IMR-90 (cell line): Measurements from ENCODE around the gene SAMHD1. TPM values are rescaled to one million over a fixed set of nuclear protein-coding genes. Genes with fewer than 3 reads are reported as not detected.

Source experiments
- ATAC-seq: fragments of 200-7000 bp; cut with Tn5 transposase; 2 replicates; pipeline ENCODE4 v1.9.1; 2020; ENCODE audit warnings: low read depth, mild to moderate bottlenecking, moderate library complexity
- BruUV-seq: library from RNA; stranded (reverse); fragments of 400-500 nt; replicated peaks from 2 replicates; lab custom pipeline; 2021; lab: Mats Ljungman, UMichigan
- CTCF ChIA-PET: fragments of 300-600 bp; formaldehyde crosslinking; extraction: SDS; loops from one replicate; lab custom pipeline; 2021; ENCODE audit warnings: antibody characterized with exemption; lab: Yijun Ruan, JAX
- POLR2A ChIA-PET: fragments of 300-600 bp; sonication (Branson Sonifier 250); formaldehyde crosslinking; loops from one replicate; lab custom pipeline; 2022; ENCODE audit warnings: antibody characterized with exemption; ENCODE audit not compliant: unreplicated experiment; lab: Charles Lee
- DNase-seq: peaks from one replicate; pipeline ENCODE4 v3.0.0; 2013
- H2AFZ ChIP-seq: replicated peaks from 2 replicates; pipeline ENCODE3; 2013; ENCODE audit warnings: low read length, mild to moderate bottlenecking; ENCODE audit not compliant: poor library complexity
- H2AK5ac ChIP-seq: 2 replicates; pipeline ENCODE4 v1.6.1; 2013; ENCODE audit warnings: low read depth, low read length, inconsistent platforms
- H2AK9ac ChIP-seq: replicated peaks from 2 replicates; pipeline ENCODE3; 2013; ENCODE audit warnings: mild to moderate bottlenecking, low read depth, low read length, moderate library complexity; ENCODE audit not compliant: poor library complexity
- H2BK120ac ChIP-seq: 2 replicates; pipeline ENCODE4 v1.6.1; 2013; ENCODE audit warnings: low read depth, low read length, inconsistent platforms
- H2BK15ac ChIP-seq: 3 replicates; pipeline ENCODE4 v1.6.1; 2013; ENCODE audit warnings: low read depth, low read length, inconsistent platforms
- H2BK20ac ChIP-seq: 2 replicates; pipeline ENCODE4 v1.6.1; 2013; ENCODE audit warnings: low read depth, mild to moderate bottlenecking, inconsistent platforms, low read length, moderate library complexity
- H2BK5ac ChIP-seq: 2 replicates; pipeline ENCODE4 v1.6.1; 2013; ENCODE audit warnings: mild to moderate bottlenecking, low read depth, low read length, inconsistent platforms; ENCODE audit not compliant: poor library complexity, severe bottlenecking
- H3K14ac ChIP-seq: replicated peaks from 2 replicates; pipeline ENCODE4 v1.6.1; 2013; ENCODE audit warnings: low read depth, low read length, inconsistent platforms
- H3K18ac ChIP-seq: 2 replicates; pipeline ENCODE4 v1.6.1; 2013; ENCODE audit warnings: low read depth, low read length, control low read depth
- H3K23ac ChIP-seq: 2 replicates; pipeline ENCODE4 v1.6.1; 2013; ENCODE audit warnings: low read depth, low read length, inconsistent platforms
- H3K27ac ChIP-seq: 2 replicates; pipeline ENCODE4 v1.5.1; 2013; ENCODE audit warnings: mild to moderate bottlenecking, control low read depth, low read length; ENCODE audit not compliant: insufficient read depth
- H3K27me3 ChIP-seq: 2 replicates; pipeline ENCODE4 v1.6.1; 2013; ENCODE audit warnings: low read length; ENCODE audit not compliant: control insufficient read depth, insufficient read depth
- H3K36me3 ChIP-seq: 2 replicates; pipeline ENCODE4 v1.6.1; 2013; ENCODE audit warnings: low read length, mixed read lengths; ENCODE audit not compliant: control insufficient read depth, insufficient read depth
- H3K4ac ChIP-seq: 2 replicates; pipeline ENCODE4 v1.6.1; 2013; ENCODE audit warnings: low read depth, low read length, inconsistent platforms
- H3K4me1 ChIP-seq: 2 replicates; pipeline ENCODE4 v1.6.1; 2013; ENCODE audit warnings: low read length, mixed read lengths; ENCODE audit not compliant: control insufficient read depth, insufficient read depth
- H3K4me2 ChIP-seq: 2 replicates; pipeline ENCODE4 v1.6.1; 2013; ENCODE audit warnings: low read depth, mild to moderate bottlenecking, control low read depth, low read length, moderate library complexity
- H3K4me3 ChIP-seq: 2 replicates; pipeline ENCODE4 v1.5.1; 2013; ENCODE audit warnings: low read depth, mild to moderate bottlenecking, control low read depth, low read length, moderate library complexity; ENCODE audit not compliant: insufficient read depth
- H3K56ac ChIP-seq: 2 replicates; pipeline ENCODE4 v1.6.1; 2013; ENCODE audit warnings: low read length, inconsistent platforms; ENCODE audit not compliant: insufficient read depth; ENCODE audit errors: extremely low read depth
- H3K79me1 ChIP-seq, 2 experiments: 2 replicates each; pipeline ENCODE4 v1.6.1; 2013; ENCODE audit warnings: low read length in 2 of 2, inconsistent platforms in 1 of 2, low read depth in 1 of 2
- H3K9ac ChIP-seq: 2 replicates; pipeline ENCODE4 v1.6.1; 2013; ENCODE audit warnings: low read depth, low read length, control low read depth
- H3K9me1 ChIP-seq: 2 replicates; pipeline ENCODE4 v1.6.1; 2013; ENCODE audit warnings: low read length, inconsistent platforms; ENCODE audit not compliant: insufficient read depth
- H3K9me3 ChIP-seq: 2 replicates; pipeline ENCODE4 v1.6.1; 2013; ENCODE audit warnings: low read length; ENCODE audit not compliant: control insufficient read depth, insufficient read depth
- H4K20me1 ChIP-seq: 2 replicates; pipeline ENCODE4 v1.6.1; 2013; ENCODE audit warnings: low read length, inconsistent platforms; ENCODE audit not compliant: insufficient read depth
- H4K5ac ChIP-seq: 2 replicates; pipeline ENCODE4 v1.6.1; 2013; ENCODE audit warnings: mild to moderate bottlenecking, low read depth, low read length, control low read depth
- H4K8ac ChIP-seq, 2 experiments: 2 replicates each; pipeline ENCODE4 v1.6.1; 2013; ENCODE audit warnings: low read depth in 2 of 2, low read length in 2 of 2, control low read depth in 1 of 2, inconsistent platforms in 1 of 2
- H4K91ac ChIP-seq: 2 replicates; pipeline ENCODE4 v1.6.1; 2013; ENCODE audit warnings: low read depth, low read length, inconsistent platforms; ENCODE audit not compliant: insufficient read depth
- FOS ChIP-seq: fragments of 150-350 bp; IDR thresholded peaks from 2 replicates; pipeline ENCODE4 v1.6.1; 2016; ENCODE audit warnings: low read depth, low read length
- RCOR1 ChIP-seq: IDR thresholded peaks from 2 replicates; pipeline ENCODE4 v1.6.1; 2012; ENCODE audit warnings: mild to moderate bottlenecking, low read length, improper control_type of control experiment; ENCODE audit not compliant: insufficient replicate concordance
- USF2 ChIP-seq: fragments of 150-350 bp; IDR thresholded peaks from 2 replicates; pipeline ENCODE4 v1.6.1; 2017; ENCODE audit warnings: mild to moderate bottlenecking, antibody characterized with exemption, low read length, low read depth
- dilution Hi-C: fragments of 300-500 bp; cut with HindIII; formaldehyde crosslinking; loops from one replicate; pipeline ENCODE4 v1.14.3; 2018; ENCODE audit warnings: low sequenced_read_pairs; ENCODE audit not compliant: unreplicated experiment
- in situ Hi-C: fragments of 300-500 bp; cut with MboI; formaldehyde crosslinking; loops from 3 replicates; pipeline ENCODE4 v1.14.3; 2019; ENCODE audit warnings: low sequenced_read_pairs, inconsistent platforms, mixed read lengths
- intact Hi-C: fragments of 100-400 bp; cut with micrococcal nuclease; formaldehyde crosslinking; loops from 2 replicates; pipeline ENCODE4 v1.10.0; 2022
- polyA plus RNA-seq, 3 experiments: library from polyadenylated mRNA; depleted of rRNA; stranded (reverse); fragments of >200 nt; gene quantifications; 2 replicates each; pipeline ENCODE4 v1.2.3, GENCODE V29; 2012; ENCODE audit warnings: low replicate concordance in 1 of 3
- total RNA-seq: library from RNA; depleted of rRNA; stranded (reverse); fragments of >200 nt; gene quantifications from 2 replicates; pipeline ENCODE4 v1.2.3, GENCODE V29; 2012

Gene SAMHD1
- total and polyA plus RNA-seq, 2 of the 4 experiments (the other 2 are of a cell fraction), result 6.3 to 14.9 TPM

- no peak overlapping the region for H3K27ac ChIP-seq
- H2AFZ ChIP-seq, result peak overlapping the region; percentile 43
- H2AK9ac ChIP-seq, result peak overlapping the region; percentile 42
- no peak overlapping the region for H3K18ac ChIP-seq
- ATAC-seq (no peak), DNase-seq (no peak)
- no peak overlapping the region for H3K14ac ChIP-seq
- no peak overlapping the region for H3K4me2 ChIP-seq
- ChIA-PET CTCF (no interaction called here), POLR2A (no interaction called here)
- H3K9ac ChIP-seq, result no peak overlapping the region
- H3K56ac ChIP-seq, result no peak overlapping the region
- dilution Hi-C loops, result loop anchor here (10.0 kb wide), 1 partner anchor 61 kb away; no protein-coding TSS in a partner anchor
- H3K23ac ChIP-seq, result no peak overlapping the region
- no peak overlapping the region for H2BK5ac ChIP-seq
- H4K5ac ChIP-seq, result no peak overlapping the region
- H2AK5ac ChIP-seq, result no peak overlapping the region
- H3K9me3 ChIP-seq, result no peaks in the 10 kb centered on the region
- H4K20me1 ChIP-seq, result peaks cover 16% of the 10 kb centered on the region
- peaks cover 7% of the 10 kb centered on the region for H3K9me1 ChIP-seq
- no peak overlapping the region for H2BK15ac ChIP-seq
- TF ChIP-seq RCOR1 (no peak), FOS (no peak), USF2 (no peak)
- peaks cover 0 to 13% of the 10 kb centered on the region in 2 experiments; a peak in 2 of 4 replicates for H3K79me1 ChIP-seq
- peaks cover 10% of the 10 kb centered on the region for H3K4me1 ChIP-seq
- no peaks in the 10 kb centered on the region for H3K36me3 ChIP-seq
- intact Hi-C loops, result loop anchor here (10.0 kb wide), 1 partner anchor 201 kb away; no protein-coding TSS in a partner anchor
- no peak overlapping the region for H4K91ac ChIP-seq
- H4K8ac ChIP-seq, result no peak overlapping the region
- no TSS peak for BruUV-seq
- H3K27me3 ChIP-seq, result no peaks in the 10 kb centered on the region
- H2BK20ac ChIP-seq, result no peak overlapping the region
- in situ Hi-C loops, result no loop called here
- H2BK120ac ChIP-seq, result no peak overlapping the region
- no peak overlapping the region for H3K4ac ChIP-seq
- no peak overlapping the region for H3K4me3 ChIP-seq
These were observed 85.7 kb downstream of the SAMHD1 start for GRCh38 chr20:36865861-36866149.
